Right atrium auricular region (tissue), 2 donors: ENCODE data around the gene WNT9A. TPM values are rescaled to one million over a fixed set of nuclear protein-coding genes. Genes with fewer than 3 reads are reported as not detected.

Source experiments
- DNase-seq: peaks from one replicate; pipeline ENCODE4 v3.0.0-alpha.2; 2019; ENCODE audit warnings: low spot score
- H3K27ac ChIP-seq, 2 donors: fragments of 200-600 bp; sonication (generic); 1 replicate in 1 of 2; 2 replicates in 1 of 2; pipeline ENCODE4 v1.5.1; 2016 to 2019
- H3K27me3 ChIP-seq, 2 donors: fragments of 200-600 bp; sonication (generic); one replicate each; pipeline versions ENCODE4 v1.5.1 to v1.6.0; 2017 to 2019
- H3K36me3 ChIP-seq: fragments of 200-600 bp; sonication (generic); one replicate; pipeline ENCODE4 v1.5.1; 2016
- H3K4me1 ChIP-seq, 2 donors: fragments of 200-600 bp; sonication (generic); one replicate each; pipeline versions ENCODE4 v1.5.1 to v1.6.0; 2017 to 2019
- H3K4me3 ChIP-seq, 2 donors: fragments of 200-600 bp; sonication (generic); 1 replicate in 1 of 2; 2 replicates in 1 of 2; pipeline ENCODE4 v1.5.1; 2017 to 2019; ENCODE audit warnings: mild to moderate bottlenecking in 1 of 2, moderate library complexity in 1 of 2
- H3K9me3 ChIP-seq, 2 donors: fragments of 200-600 bp; sonication (generic); one replicate each; pipeline ENCODE4 v1.5.1; 2019
- CTCF ChIP-seq, 2 donors: fragments of 200-600 bp; sonication (generic); IDR thresholded peaks; one replicate each; pipeline ENCODE4 v1.5.1; 2019; ENCODE audit warnings: antibody characterized with exemption in 2 of 2
- total RNA-seq, 2 donors: library from RNA; depleted of rRNA; stranded (reverse); fragments of >200 nt; gene quantifications; one replicate each; pipeline ENCODE4 v1.1.0, GENCODE V29; 2016

The WNT9A gene
- total RNA-seq, 2 donors from 2014 or later, result 0.78 to 2.2 TPM

- Histone ChIP-seq H3K36me3 (no peaks in the 10 kb centered on the region), H3K4me3 (no peak overlapping the region), H3K9me3 (no peaks in the 10 kb centered on the region), H3K4me1 (no peaks in the 10 kb centered on the region), H3K27ac (no peak overlapping the region), H3K27me3 (no peaks in the 10 kb centered on the region)
- TF ChIP-seq CTCF (IDR thresholded peaks at IDR 0.05), result no peak
- DNase-seq, result no peak
Observed at GRCh38 chr1:227906550-227907071, 41.1 kb downstream of the WNT9A start.

GRCh38 chr1:227905573-227906487 is 41.9 kb downstream of the WNT9A start:
- H3K4me3 ChIP-seq, result no peak overlapping the region
- no peaks in the 10 kb centered on the region for H3K9me3 ChIP-seq
- no peaks in the 10 kb centered on the region for H3K27me3 ChIP-seq
- no peak for DNase-seq
- no peak overlapping the region for H3K27ac ChIP-seq
- H3K36me3 ChIP-seq, result no peaks in the 10 kb centered on the region
- no peaks in the 10 kb centered on the region for H3K4me1 ChIP-seq
- no peak for TF ChIP-seq CTCF (IDR thresholded peaks at IDR 0.05)

GRCh38 chr1:227904541-227905335 is 43.0 kb downstream of the WNT9A start:
- Histone ChIP-seq H3K4me3 (no peak overlapping the region), H3K27ac (no peak overlapping the region), H3K27me3 (no peaks in the 10 kb centered on the region), H3K36me3 (no peaks in the 10 kb centered on the region), H3K9me3 (no peaks in the 10 kb centered on the region), H3K4me1 (no peaks in the 10 kb centered on the region)
- no peak for TF ChIP-seq CTCF (IDR thresholded peaks at IDR 0.05)
- DNase-seq, result no peak

- H3K27ac ChIP-seq, result no peak overlapping the region
- no peaks in the 10 kb centered on the region for H3K36me3 ChIP-seq
- H3K27me3 ChIP-seq, result no peaks in the 10 kb centered on the region
- H3K4me3 ChIP-seq, result no peak overlapping the region
- no peaks in the 10 kb centered on the region for H3K9me3 ChIP-seq
- no peak for DNase-seq
- no peaks in the 10 kb centered on the region for H3K4me1 ChIP-seq
- TF ChIP-seq CTCF (IDR thresholded peaks at IDR 0.05), result no peak
Observed at GRCh38 chr1:227903614-227904501, 43.9 kb downstream of the WNT9A start.

- no peak for TF ChIP-seq CTCF (IDR thresholded peaks at IDR 0.05)
- H3K9me3 ChIP-seq, result no peaks in the 10 kb centered on the region
- H3K27me3 ChIP-seq, result no peaks in the 10 kb centered on the region
- H3K27ac ChIP-seq, result no peak overlapping the region
- no peak for DNase-seq
- H3K36me3 ChIP-seq, result no peaks in the 10 kb centered on the region
- H3K4me1 ChIP-seq, result no peaks in the 10 kb centered on the region
- H3K4me3 ChIP-seq, result no peak overlapping the region
Observed at GRCh38 chr1:227903061-227903521, 44.6 kb downstream of the WNT9A start.
